Endothelial cell (in vitro differentiated cells): ENCODE results near the gene CRISP2. TPM values are rescaled to one million over a fixed set of nuclear protein-coding genes. Genes with fewer than 3 reads are reported as not detected.

Source experiments
- DNase-seq: peaks from one replicate; pipeline ENCODE4 v3.0.0; 2021; ENCODE audit warnings: low spot score
- H3K27ac Mint-ChIP-seq: one replicate; pipeline ENCODE4 v1.8.0; 2021; ENCODE audit warnings: mixed read lengths, inconsistent platforms; ENCODE audit not compliant: unreplicated experiment
- H3K27me3 Mint-ChIP-seq: one replicate; pipeline ENCODE4 v1.8.0; 2021; ENCODE audit warnings: mild to moderate bottlenecking, moderate library complexity, mixed read lengths, inconsistent platforms; ENCODE audit not compliant: unreplicated experiment
- H3K36me3 Mint-ChIP-seq: one replicate; pipeline ENCODE4 v1.8.0; 2021; ENCODE audit warnings: mild to moderate bottlenecking, low read depth, mixed read lengths, inconsistent platforms; ENCODE audit not compliant: unreplicated experiment
- H3K4me1 Mint-ChIP-seq: one replicate; pipeline ENCODE4 v1.8.0; 2021; ENCODE audit warnings: mild to moderate bottlenecking, mixed read lengths, inconsistent platforms; ENCODE audit not compliant: unreplicated experiment
- H3K4me3 Mint-ChIP-seq: one replicate; pipeline ENCODE4 v1.8.0; 2021; ENCODE audit warnings: mild to moderate bottlenecking, mixed read lengths, inconsistent platforms; ENCODE audit not compliant: unreplicated experiment
- H3K9me3 Mint-ChIP-seq: one replicate; pipeline ENCODE4 v1.8.0; 2021; ENCODE audit warnings: mixed read lengths, inconsistent platforms; ENCODE audit not compliant: unreplicated experiment
- CTCF ChIP-seq: fragments of 200-600 bp; sonication (generic); IDR thresholded peaks from one replicate; pipeline ENCODE4 v1.5.0; 2021; ENCODE audit warnings: antibody characterized with exemption; ENCODE audit not compliant: unreplicated experiment
- long read RNA-seq: library from polyadenylated mRNA; unstranded; transcript quantifications from one replicate; pipeline ENCODE4 v2.0.0, GENCODE V29; 2020; ENCODE audit not compliant: unreplicated experiment
- total RNA-seq: library from RNA; stranded (reverse); fragmentation: NEBNext Ultra II Directional; extraction: Animal tissue kit (Norgen Biotek cat#: 25700); gene quantifications from one replicate; pipeline ENCODE4 v1.2.1, GENCODE V29; 2021; ENCODE audit not compliant: unreplicated experiment

Gene CRISP2
- total RNA-seq, result not detected
- long read RNA-seq, result 0 reads

- no peak for TF ChIP-seq CTCF
- Mint-ChIP-seq H3K27ac (no peak within 1 kb of the TSS), H3K36me3 (no peaks in the 10 kb centered on the region), H3K9me3 (no peaks in the 10 kb centered on the region), H3K27me3 (no peaks in the 10 kb centered on the region), H3K4me3 (no peak within 1 kb of the TSS), H3K4me1 (no peaks in the 10 kb centered on the region)
- DNase-seq, result no peak
Measured at GRCh38 chr6:49713346-49713745, at the start of gene CRISP2. Gene CRISP2 (minus strand): TSS chr6:49713543. CDS start chr6:49709196, 4,347 bp downstream.

DNA sequence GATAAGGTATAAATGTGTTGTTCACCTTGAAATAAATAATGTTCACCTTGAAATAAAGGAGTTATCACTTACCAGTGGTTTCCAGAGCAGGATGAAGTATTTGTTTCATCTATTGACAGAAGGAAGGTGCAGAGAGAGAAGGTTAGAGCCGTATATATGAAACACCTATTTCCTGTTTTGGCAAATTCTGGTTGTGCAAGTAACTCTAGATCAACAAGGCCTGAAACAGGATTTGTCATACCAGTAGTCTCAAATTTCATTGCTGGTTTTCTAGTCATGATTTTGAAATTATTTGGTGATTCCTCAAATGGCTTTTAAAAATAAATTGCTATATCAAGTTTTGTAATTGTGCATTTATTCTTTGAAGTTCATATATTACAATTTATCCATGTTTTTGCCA is 30.9 kb upstream of the CRISP2 start, which contains the start of gene CRISP3:
CRISP3 (minus strand) TSS at position 130 of the 400 bp plus-strand sequence; CDS start at position 109, 21 bp downstream.
- H3K9me3 Mint-ChIP-seq, result no peaks in the 10 kb centered on the region

GRCh38 chr6:49743429-49743828 is 30.1 kb upstream of the CRISP2 start:
- Mint-ChIP-seq H3K9me3 (no peaks in the 10 kb centered on the region), H3K36me3 (no peaks in the 10 kb centered on the region), H3K4me3 (no peak overlapping the region), H3K27me3 (no peaks in the 10 kb centered on the region), H3K27ac (no peak overlapping the region), H3K4me1 (no peaks in the 10 kb centered on the region)
- DNase-seq, result no peak
- TF ChIP-seq CTCF, result no peak

More for the DNA sequence above, 30.9 kb upstream of the CRISP2 start, which contains the start of gene CRISP3:
- Mint-ChIP-seq H3K27me3 (no peaks in the 10 kb centered on the region), H3K27ac (no peak within 1 kb of the TSS), H3K4me3 (no peak within 1 kb of the TSS), H3K4me1 (no peaks in the 10 kb centered on the region), H3K36me3 (no peaks in the 10 kb centered on the region)
- TF ChIP-seq CTCF, result no peak
- no peak for DNase-seq

DNA sequence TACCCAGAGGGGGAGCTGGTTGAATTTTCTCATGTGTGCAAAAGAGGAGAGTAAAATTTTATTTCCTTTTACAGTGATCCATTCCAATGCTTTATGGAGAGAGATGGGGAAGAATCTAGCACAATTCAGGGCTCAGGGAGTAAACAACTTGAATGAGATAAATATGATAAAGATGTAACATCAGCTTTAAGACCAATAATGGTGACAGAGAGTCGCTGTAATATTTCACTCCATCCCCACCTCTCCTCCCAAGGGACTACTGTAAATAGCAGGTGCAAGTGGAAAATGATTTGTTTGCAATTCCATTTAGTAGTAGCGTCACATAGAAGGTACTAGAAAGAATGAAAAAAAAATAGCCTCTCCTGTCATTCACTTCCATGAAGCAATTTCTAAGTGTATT is 26.1 kb upstream of the CRISP2 start:
- Mint-ChIP-seq H3K27me3 (no peaks in the 10 kb centered on the region), H3K4me3 (no peak overlapping the region), H3K36me3 (no peaks in the 10 kb centered on the region), H3K9me3 (no peaks in the 10 kb centered on the region), H3K4me1 (peaks cover 8% of the 10 kb centered on the region), H3K27ac (no peak overlapping the region)
- no peak for DNase-seq
- TF ChIP-seq CTCF, result no peak

- Mint-ChIP-seq H3K36me3 (no peaks in the 10 kb centered on the region), H3K4me1 (peaks cover 8% of the 10 kb centered on the region), H3K27ac (no peak overlapping the region), H3K27me3 (no peaks in the 10 kb centered on the region), H3K4me3 (no peak overlapping the region), H3K9me3 (no peaks in the 10 kb centered on the region)
- no peak for DNase-seq
- no peak for TF ChIP-seq CTCF
Measured at GRCh38 chr6:49736017-49736508, 22.7 kb upstream of the CRISP2 start.
